Stimulated activated CD4-positive, alpha-beta T cell treated with anti-CD3 and anti-CD28 coated beads, TNF-alpha, amount 100 ng/mL, for 1 hour (primary cell): Measurements from ENCODE around the gene PITPNM1.
A peak's percentile ranks its signal among the peaks of the same experiment; 100 is the strongest.
"Not testable (repeated sequence)": the region's sequence is repeated elsewhere in the genome, so short reads cannot be mapped to it uniquely, and the experiment has no call there.

ENCODE experiments used
- DNase-seq, 3 donors: peaks; one replicate each; pipeline ENCODE4 v3.0.0-alpha.2; 2020; ENCODE audit warnings: low read depth in 3 of 3, low spot score in 1 of 3

The PITPNM1 gene

GRCh38 chr11:67504950-67505581 lies at the start of gene PITPNM1:
PITPNM1 (minus strand) TSS chr11:67505363; CDS start chr11:67504180, 1,183 bp downstream.
- DNase-seq: peak in 2 of 3 donors; percentile 40 to 70

- DNase-seq: not testable (repeated sequence)
Observed at GRCh38 chr11:67551697-67552096, 46.5 kb upstream of the PITPNM1 start.

GRCh38 chr11:67551127-67551526 lies 46.0 kb upstream of the PITPNM1 start:
- no peak for DNase-seq

GRCh38 chr11:67548555-67549110 lies 43.5 kb upstream of the PITPNM1 start:
- no peak for DNase-seq

GRCh38 chr11:67548112-67548511 lies 42.9 kb upstream of the PITPNM1 start:
- DNase-seq: not testable (repeated sequence)

- no peak for DNase-seq
Observed at GRCh38 chr11:67545280-67545679, 40.1 kb upstream of the PITPNM1 start.

- DNase-seq: no peak
Observed at GRCh38 chr11:67544616-67545242, 39.6 kb upstream of the PITPNM1 start.

GRCh38 chr11:67543585-67543984 lies 38.4 kb upstream of the PITPNM1 start:
- DNase-seq: no peak

- no peak for DNase-seq
Observed at GRCh38 chr11:67542971-67543370, 37.8 kb upstream of the PITPNM1 start.

- no peak for DNase-seq
Observed at GRCh38 chr11:67542169-67542568, 37.0 kb upstream of the PITPNM1 start.

GRCh38 chr11:67541198-67541597 lies 36.0 kb upstream of the PITPNM1 start:
- no peak for DNase-seq

- no peak for DNase-seq
Observed at GRCh38 chr11:67539550-67539949, 34.4 kb upstream of the PITPNM1 start.

- no peak for DNase-seq
Observed at GRCh38 chr11:67538823-67539505, 33.8 kb upstream of the PITPNM1 start.

GRCh38 chr11:67538306-67538705 lies 33.1 kb upstream of the PITPNM1 start:
- no peak for DNase-seq

- DNase-seq: no peak
Observed at GRCh38 chr11:67535561-67535960, 30.4 kb upstream of the PITPNM1 start.

GRCh38 chr11:67534070-67534679 lies 29.0 kb upstream of the PITPNM1 start:
- no peak for DNase-seq

- no peak for DNase-seq
Observed at GRCh38 chr11:67532889-67533288, 27.7 kb upstream of the PITPNM1 start.

- DNase-seq: no peak
Observed at GRCh38 chr11:67530282-67530592, 25.1 kb upstream of the PITPNM1 start.

GRCh38 chr11:67528376-67528775 lies 23.2 kb upstream of the PITPNM1 start:
- DNase-seq: no peak

- DNase-seq: no peak
Observed at GRCh38 chr11:67525275-67525976, 20.3 kb upstream of the PITPNM1 start.

- DNase-seq: no peak
Observed at GRCh38 chr11:67524480-67524808, 19.3 kb upstream of the PITPNM1 start.
